Measurements from ENCODE around the gene HSD3B7. TPM values are rescaled to one million over a fixed set of nuclear protein-coding genes. Genes with fewer than 3 reads are reported as not detected.
A peak's percentile ranks its signal among the peaks of the same experiment; 100 is the strongest.

HSD3B7 gene
- total and polyA plus RNA-seq, 2 of the 4 experiments (the other 2 are of a cell fraction) = 8.5 to 11.3 TPM

DNA sequence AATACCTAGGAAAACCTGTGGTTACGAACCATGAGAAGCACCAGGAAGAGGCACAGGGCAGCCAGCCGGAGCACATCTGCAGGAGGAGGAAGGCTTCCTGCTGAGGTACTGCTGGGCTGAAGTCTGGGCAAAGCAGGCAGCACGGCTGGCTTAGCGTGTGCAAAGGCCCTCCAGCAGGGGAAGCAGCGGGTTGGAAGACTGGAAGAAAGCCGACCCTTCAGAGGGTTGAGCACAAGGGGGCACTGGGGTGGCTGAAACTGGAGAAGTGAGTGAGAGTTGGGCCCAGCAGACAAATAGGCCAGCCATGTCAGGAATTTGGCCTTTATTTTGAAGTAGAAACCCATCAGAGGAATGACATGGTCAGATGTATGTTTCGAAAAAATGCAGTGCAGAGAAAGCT lies 12.1 kb upstream of the HSD3B7 start:
- CTCF ChIA-PET = no interaction called here
- H3K36me3 ChIP-seq (ENCODE audit: control insufficient read depth, insufficient read depth, low read length) = peaks cover 67% of the 10 kb centered on the region
- POLR2A ChIA-PET (ENCODE audit: unreplicated experiment) = no interaction called here

More for the DNA sequence above, 12.1 kb upstream of the HSD3B7 start:
- H4K8ac ChIP-seq (ENCODE audit: low read depth in 2 of 2, low read length in 2 of 2) = no peak overlapping the region
- no peak overlapping the region for H3K9ac ChIP-seq (ENCODE audit: low read depth, low read length)
- no peaks in the 10 kb centered on the region for H3K9me1 ChIP-seq (ENCODE audit: insufficient read depth, low read length)
- intact Hi-C loops (cut with micrococcal nuclease) = no loop called here
- no peak overlapping the region for H4K5ac ChIP-seq (ENCODE audit: low read depth, low read length)
- no peak overlapping the region for H2AFZ ChIP-seq (replicated peaks; ENCODE audit: low read length, poor library complexity)
- H2BK120ac ChIP-seq (ENCODE audit: low read depth, low read length) = no peak overlapping the region
- in situ Hi-C loops (cut with MboI; ENCODE audit: low sequenced_read_pairs) = no loop called here
- peak; percentile 78 for ATAC-seq (ENCODE audit: low read depth)
- dilution Hi-C loops (cut with HindIII; ENCODE audit: low sequenced_read_pairs, unreplicated experiment) = no loop called here
- no peak overlapping the region for H3K4ac ChIP-seq (ENCODE audit: low read depth, low read length)
- DNase-seq = peak; percentile 31
- H3K27me3 ChIP-seq (ENCODE audit: control insufficient read depth, insufficient read depth, low read length) = no peaks in the 10 kb centered on the region
- H3K56ac ChIP-seq (ENCODE audit: extremely low read depth, insufficient read depth, low read length) = no peak overlapping the region
- no peak overlapping the region for H3K4me3 ChIP-seq (ENCODE audit: insufficient read depth, low read depth, low read length)
- H2BK5ac ChIP-seq (ENCODE audit: low read depth, low read length, poor library complexity, severe bottlenecking) = no peak overlapping the region
- no peak for TF ChIP-seq RFX5 (IDR thresholded peaks at IDR 0.05; ENCODE audit: low read depth, low read length)
- TF ChIP-seq RAD21 (IDR thresholded peaks at IDR 0.05; ENCODE audit: low read length) = peak; percentile 35; the same call in 1 of the 2 replicates
- TF ChIP-seq, protein P1, sequence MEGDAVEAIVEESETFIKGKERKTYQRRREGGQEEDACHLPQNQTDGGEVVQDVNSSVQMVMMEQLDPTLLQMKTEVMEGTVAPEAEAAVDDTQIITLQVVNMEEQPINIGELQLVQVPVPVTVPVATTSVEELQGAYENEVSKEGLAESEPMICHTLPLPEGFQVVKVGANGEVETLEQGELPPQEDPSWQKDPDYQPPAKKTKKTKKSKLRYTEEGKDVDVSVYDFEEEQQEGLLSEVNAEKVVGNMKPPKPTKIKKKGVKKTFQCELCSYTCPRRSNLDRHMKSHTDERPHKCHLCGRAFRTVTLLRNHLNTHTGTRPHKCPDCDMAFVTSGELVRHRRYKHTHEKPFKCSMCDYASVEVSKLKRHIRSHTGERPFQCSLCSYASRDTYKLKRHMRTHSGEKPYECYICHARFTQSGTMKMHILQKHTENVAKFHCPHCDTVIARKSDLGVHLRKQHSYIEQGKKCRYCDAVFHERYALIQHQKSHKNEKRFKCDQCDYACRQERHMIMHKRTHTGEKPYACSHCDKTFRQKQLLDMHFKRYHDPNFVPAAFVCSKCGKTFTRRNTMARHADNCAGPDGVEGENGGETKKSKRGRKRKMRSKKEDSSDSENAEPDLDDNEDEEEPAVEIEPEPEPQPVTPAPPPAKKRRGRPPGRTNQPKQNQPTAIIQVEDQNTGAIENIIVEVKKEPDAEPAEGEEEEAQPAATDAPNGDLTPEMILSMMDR (conservative IDR thresholded peaks at IDR 0.05; ENCODE audit: low read depth, low read length) = peak; percentile 38
- H2BK20ac ChIP-seq (ENCODE audit: low read depth, low read length) = no peak overlapping the region
- no peak overlapping the region for H3K27ac ChIP-seq (ENCODE audit: insufficient read depth, low read length)
- H3K23ac ChIP-seq (ENCODE audit: low read depth, low read length) = no peak overlapping the region
- H2BK15ac ChIP-seq (ENCODE audit: low read depth, low read length) = no peak overlapping the region
- H3K9me3 ChIP-seq (ENCODE audit: control insufficient read depth, insufficient read depth, low read length) = no peaks in the 10 kb centered on the region
- peaks cover 2% of the 10 kb centered on the region; the same call in 1 of the 2 replicates for H3K4me1 ChIP-seq (ENCODE audit: control insufficient read depth, insufficient read depth, low read length)
- H3K79me1 ChIP-seq (ENCODE audit: low read depth in 1 of 2, low read length in 2 of 2) = peaks cover 8 to 19% of the 10 kb centered on the region in 2 experiments
- H3K4me2 ChIP-seq (ENCODE audit: low read depth, low read length) = no peak overlapping the region
- H4K20me1 ChIP-seq (ENCODE audit: insufficient read depth, low read length) = no peaks in the 10 kb centered on the region; the same call in none of the 2 replicates
- H3K14ac ChIP-seq (replicated peaks; ENCODE audit: low read depth, low read length) = no peak overlapping the region
- no peak overlapping the region for H2AK5ac ChIP-seq (ENCODE audit: low read depth, low read length)
- no TSS peak for BruUV-seq (replicated peaks)
- WGBS, 2 experiments (ENCODE audit: extremely low coverage in 2 of 2, insufficient read length in 1 of 2) = 89% methylated on average over 7 of the region's 7 CpGs; no CpG with 5 or more reads in 1 of the 2 experiments
- H4K91ac ChIP-seq (ENCODE audit: insufficient read depth, low read depth, low read length) = no peak overlapping the region
- no peak overlapping the region for H3K18ac ChIP-seq (ENCODE audit: low read depth, low read length)
- no peak overlapping the region for H2AK9ac ChIP-seq (replicated peaks; ENCODE audit: low read depth, low read length, poor library complexity)
